Kidney (tissue), 14 donors: ENCODE measurements around the gene ACVR1B. TPM values are rescaled to one million over a fixed set of nuclear protein-coding genes. Genes with fewer than 3 reads are reported as not detected.

Source experiments
- DNase-seq, 5 donors: peaks; one replicate each; pipeline ENCODE4 v3.0.0-alpha.2; 2013 to 2020
- FAIRE-seq: peaks from 2 replicates; lab custom pipeline; 2012; peaks lifted over from hg19 to GRCh38; lab: Jason Lieb, UNC
- H3K27ac ChIP-seq, 2 donors: one replicate each; pipeline ENCODE4 v1.7.0; 2013; ENCODE audit warnings: low read depth in 2 of 2, low read length in 2 of 2, inconsistent platforms in 1 of 2
- H3K27me3 ChIP-seq: one replicate; pipeline ENCODE4 v1.7.1; 2013; ENCODE audit warnings: low read length, inconsistent platforms; ENCODE audit not compliant: control insufficient read depth, insufficient read depth
- H3K36me3 ChIP-seq, 3 donors: one replicate each; pipeline versions ENCODE4 v1.7.0 to v1.7.1; 2013; ENCODE audit warnings: low read length in 3 of 3, control low read depth in 1 of 3, inconsistent platforms in 1 of 3; ENCODE audit not compliant: insufficient read depth in 3 of 3, control insufficient read depth in 2 of 3
- H3K4me1 ChIP-seq, 3 donors: one replicate each; pipeline versions ENCODE4 v1.7.0 to v1.7.1; 2013; ENCODE audit warnings: low read length in 3 of 3, inconsistent platforms in 1 of 3, low read depth in 1 of 3; ENCODE audit not compliant: control insufficient read depth in 2 of 3, insufficient read depth in 2 of 3
- H3K4me3 ChIP-seq, 3 donors: one replicate each; pipeline versions ENCODE4 v1.7.0 to v1.8.1; 2013; ENCODE audit warnings: low read length in 3 of 3, control low read depth in 1 of 3, inconsistent platforms in 1 of 3
- H3K9ac ChIP-seq, 3 donors: one replicate each; pipeline versions ENCODE4 v1.7.0 to v1.7.1; 2013; ENCODE audit warnings: low read length in 3 of 3, control low read depth in 1 of 3, inconsistent platforms in 1 of 3
- H3K9me3 ChIP-seq, 3 donors: one replicate each; pipeline versions ENCODE4 v1.7.0 to v1.7.1; 2013; ENCODE audit warnings: low read length in 3 of 3, control low read depth in 1 of 3, inconsistent platforms in 1 of 3; ENCODE audit not compliant: control insufficient read depth in 2 of 3, insufficient read depth in 1 of 3
- intact Hi-C: fragments of 100-400 bp; cut with DNase I; formaldehyde crosslinking; loops from one replicate; pipeline ENCODE4 v1.11.1; 2022
- polyA plus RNA-seq: library from polyadenylated mRNA; stranded (reverse); fragments of 350-450 nt; fragmentation: Illumina TruSeq; extraction: RNeasy Lipid Tissue Mini Kit (QIAGEN cat#74804); gene quantifications from one replicate; pipeline ENCODE4 v1.2.3, GENCODE V29; 2014; ENCODE audit warnings: low read depth, low replicate concordance; ENCODE audit not compliant: insufficient read depth
- total RNA-seq: library from RNA; stranded (reverse); fragmentation: NEBNext Ultra II Directional; extraction: Animal tissue kit (Norgen Biotek cat#: 25700); gene quantifications from one replicate; pipeline ENCODE4 v1.2.1, GENCODE V29; 2021
- TF ChIP-seq, protein P1 (sequence below): IDR thresholded peaks from 3 replicates; pipeline ENCODE4 v1.5.1; 2012; ENCODE audit warnings: mild to moderate bottlenecking, moderate library complexity, borderline replicate concordance; ENCODE audit not compliant: insufficient read depth; ENCODE audit errors: extremely low read depth
- donor health status: control.
- donor health status: control.
- donor health status: control.
- donor health status: control.
- donor health status: control.
- donor health status: DM: yes; HTN: yes; CAD: no.
- donor health status: Normal renal cell carcinoma (clear cell type).

Gene ACVR1B
- total and polyA plus RNA-seq, 2 donors from 2014 or later = 30.6 to 95.5 TPM

- Histone ChIP-seq H3K27me3 (no peaks in the 10 kb centered on the region), H3K36me3 (no peaks in the 10 kb centered on the region), H3K4me3 (no peak overlapping the region), H3K9me3 (peaks cover 0 to 8% (median 0%) of the 10 kb centered on the region in 3 donors), H3K27ac (no peak overlapping the region), H3K9ac (no peak overlapping the region), H3K4me1 (peaks cover 0 to 12% (median 8%) of the 10 kb centered on the region in 3 donors)
- FAIRE-seq (no peak), DNase-seq (no peak)
- TF ChIP-seq, protein P1, sequence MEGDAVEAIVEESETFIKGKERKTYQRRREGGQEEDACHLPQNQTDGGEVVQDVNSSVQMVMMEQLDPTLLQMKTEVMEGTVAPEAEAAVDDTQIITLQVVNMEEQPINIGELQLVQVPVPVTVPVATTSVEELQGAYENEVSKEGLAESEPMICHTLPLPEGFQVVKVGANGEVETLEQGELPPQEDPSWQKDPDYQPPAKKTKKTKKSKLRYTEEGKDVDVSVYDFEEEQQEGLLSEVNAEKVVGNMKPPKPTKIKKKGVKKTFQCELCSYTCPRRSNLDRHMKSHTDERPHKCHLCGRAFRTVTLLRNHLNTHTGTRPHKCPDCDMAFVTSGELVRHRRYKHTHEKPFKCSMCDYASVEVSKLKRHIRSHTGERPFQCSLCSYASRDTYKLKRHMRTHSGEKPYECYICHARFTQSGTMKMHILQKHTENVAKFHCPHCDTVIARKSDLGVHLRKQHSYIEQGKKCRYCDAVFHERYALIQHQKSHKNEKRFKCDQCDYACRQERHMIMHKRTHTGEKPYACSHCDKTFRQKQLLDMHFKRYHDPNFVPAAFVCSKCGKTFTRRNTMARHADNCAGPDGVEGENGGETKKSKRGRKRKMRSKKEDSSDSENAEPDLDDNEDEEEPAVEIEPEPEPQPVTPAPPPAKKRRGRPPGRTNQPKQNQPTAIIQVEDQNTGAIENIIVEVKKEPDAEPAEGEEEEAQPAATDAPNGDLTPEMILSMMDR = no peak
- intact Hi-C loops = no loop called here
These were observed 6.8 kb upstream of the ACVR1B start for GRCh38 chr12:51944608-51945233.

DNA sequence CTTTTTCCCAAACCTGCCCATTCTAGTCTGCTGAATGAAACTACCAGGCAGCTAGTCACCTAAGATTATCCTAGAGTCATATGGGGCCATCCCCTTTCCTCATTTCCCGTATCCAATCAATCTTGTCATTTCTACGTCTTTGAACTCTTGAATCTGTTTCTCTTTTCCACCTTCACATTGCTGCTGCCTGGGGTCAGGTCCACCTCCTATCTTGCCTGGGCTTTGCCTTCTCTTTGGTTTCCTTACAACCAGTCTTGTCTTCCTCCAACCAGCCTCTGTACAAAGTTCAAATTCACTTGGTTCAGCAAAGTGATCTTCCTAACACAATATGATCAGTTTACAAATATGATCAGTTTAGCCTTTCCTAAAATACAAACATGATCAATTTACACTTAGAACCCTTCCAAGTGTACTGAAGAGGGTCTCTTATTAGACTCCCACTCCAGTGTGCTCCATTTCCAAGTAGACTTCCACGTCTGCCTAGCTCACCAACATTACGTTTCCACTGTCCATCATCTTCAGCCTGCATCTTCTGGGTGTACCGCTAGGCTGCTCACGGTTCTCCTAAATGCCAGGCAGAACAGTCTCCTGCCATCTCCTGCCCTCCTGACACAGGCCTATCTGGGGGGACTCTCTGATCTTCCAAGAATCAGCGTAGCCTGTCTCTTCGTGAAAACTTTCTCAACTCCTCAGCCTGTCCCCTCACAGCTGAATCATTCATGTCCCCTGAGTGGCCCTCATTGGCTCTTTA lies 4.1 kb upstream of the ACVR1B start:
- no peak for FAIRE-seq
- TF ChIP-seq, protein P1 = no peak

DNA sequence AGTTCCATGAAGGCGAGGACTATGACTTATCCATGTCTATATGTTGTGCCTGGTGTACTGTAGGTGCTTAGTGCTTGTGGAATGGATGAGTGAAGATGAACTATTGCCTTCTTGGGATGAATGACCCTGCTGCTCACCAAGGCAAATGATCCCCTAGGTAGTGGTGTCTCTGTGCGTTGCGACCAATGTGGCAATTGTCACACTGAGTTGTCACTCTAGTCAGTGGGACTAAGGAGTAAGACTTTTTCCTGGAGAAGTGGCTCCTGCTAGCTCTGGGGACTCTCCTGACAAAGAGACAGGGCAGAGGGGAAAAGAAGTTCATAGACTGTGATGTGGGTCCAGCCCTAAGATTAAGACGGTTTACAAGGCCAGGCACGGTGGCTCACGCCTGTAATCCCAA lies 3.4 kb upstream of the ACVR1B start:
- FAIRE-seq (no peak), DNase-seq (no peak)
- no peaks in the 10 kb centered on the region for H3K36me3 ChIP-seq
- H3K9me3 ChIP-seq = peaks cover 0 to 8% (median 0%) of the 10 kb centered on the region in 3 donors
- peaks cover 0 to 3% (median under 1%) of the 10 kb centered on the region in 3 donors for H3K4me1 ChIP-seq
- no peak overlapping the region for H3K4me3 ChIP-seq
- TF ChIP-seq, protein P1 = no peak
- H3K27me3 ChIP-seq = no peaks in the 10 kb centered on the region
- intact Hi-C loops = no loop called here
- H3K9ac ChIP-seq = no peak overlapping the region
- H3K27ac ChIP-seq = no peak overlapping the region

More for the DNA sequence above, 4.1 kb upstream of the ACVR1B start:
- peaks cover 0 to 8% (median 0%) of the 10 kb centered on the region in 3 donors for H3K9me3 ChIP-seq
- H3K4me3 ChIP-seq = no peak overlapping the region
- no peak overlapping the region for H3K9ac ChIP-seq
- peaks cover 0 to 3% (median 3%) of the 10 kb centered on the region in 3 donors for H3K4me1 ChIP-seq
- no peak for DNase-seq
- H3K36me3 ChIP-seq = no peaks in the 10 kb centered on the region
- H3K27ac ChIP-seq = no peak overlapping the region
- H3K27me3 ChIP-seq = no peaks in the 10 kb centered on the region
- intact Hi-C loops = no loop called here
